ENCODE results near the gene RPUSD1. TPM values are rescaled to one million over a fixed set of nuclear protein-coding genes. Genes with fewer than 3 reads are reported as not detected.

RPUSD1 gene
- total and polyA plus RNA-seq, 2 of the 13 experiments (the other 11 are each of a cell fraction or from before 2014, with no cell fraction given) = 13.1 to 26.2 TPM

DNA sequence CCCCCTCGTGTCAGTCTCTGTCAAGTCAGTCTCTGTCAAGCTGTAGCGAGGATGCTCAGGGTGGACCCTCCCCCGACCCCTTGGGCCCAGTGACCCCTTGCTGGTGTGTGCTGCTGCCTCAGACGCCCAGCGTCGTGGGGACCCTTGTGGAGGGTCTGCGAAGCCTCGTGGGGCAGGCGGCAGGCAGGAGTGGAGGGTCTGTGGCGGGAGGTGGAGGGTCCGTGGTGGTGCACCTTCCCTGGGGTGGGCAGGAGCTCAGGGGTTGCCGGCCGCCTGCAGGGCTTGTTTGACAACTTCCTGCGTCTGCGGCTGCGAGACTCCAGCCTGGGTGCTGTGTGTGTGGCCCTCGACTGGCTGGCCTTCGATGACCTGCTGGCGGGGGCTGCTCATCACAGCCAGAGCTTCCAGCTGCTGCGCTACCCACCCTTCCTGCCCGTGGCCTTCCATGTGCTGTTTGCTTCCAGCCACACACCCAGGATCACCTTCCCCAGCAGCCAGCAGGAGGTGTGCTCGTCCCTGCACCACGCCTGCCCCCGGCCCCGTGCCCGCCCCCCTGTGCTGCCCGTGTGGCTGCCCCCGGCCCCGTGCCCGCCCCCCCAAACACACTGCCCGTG, 6.8 kb upstream of the RPUSD1 start (continued):
- TF ChIP-seq, protein P1, sequence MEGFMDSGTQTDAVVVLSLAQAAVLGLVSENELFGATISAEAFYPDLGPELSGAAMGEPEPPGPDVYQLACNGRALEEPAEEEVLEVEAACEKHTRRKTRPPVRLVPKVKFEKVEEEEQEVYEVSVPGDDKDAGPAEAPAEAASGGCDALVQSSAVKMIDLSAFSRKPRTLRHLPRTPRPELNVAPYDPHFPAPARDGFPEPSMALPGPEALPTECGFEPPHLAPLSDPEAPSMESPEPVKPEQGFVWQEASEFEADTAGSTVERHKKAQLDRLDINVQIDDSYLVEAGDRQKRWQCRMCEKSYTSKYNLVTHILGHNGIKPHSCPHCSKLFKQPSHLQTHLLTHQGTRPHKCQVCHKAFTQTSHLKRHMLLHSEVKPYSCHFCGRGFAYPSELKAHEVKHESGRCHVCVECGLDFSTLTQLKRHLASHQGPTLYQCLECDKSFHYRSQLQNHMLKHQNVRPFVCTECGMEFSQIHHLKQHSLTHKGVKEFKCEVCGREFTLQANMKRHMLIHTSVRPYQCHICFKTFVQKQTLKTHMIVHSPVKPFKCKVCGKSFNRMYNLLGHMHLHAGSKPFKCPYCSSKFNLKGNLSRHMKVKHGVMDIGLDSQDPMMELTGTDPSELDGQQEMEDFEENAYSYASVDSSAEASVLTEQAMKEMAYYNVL (CRISPR knock-in tag; IDR thresholded peaks at IDR 0.05; ENCODE audit: borderline replicate concordance) = no peak
- TF ChIP-seq KMT2B (CRISPR knock-in tag; IDR thresholded peaks at IDR 0.05) (no peak), RARA (CRISPR knock-in tag; IDR thresholded peaks at IDR 0.05) (no peak), TCF7 (IDR thresholded peaks at IDR 0.05; ENCODE audit: low read depth) (no peak), SRSF9 (IDR thresholded peaks at IDR 0.05; ENCODE audit: borderline replicate concordance, insufficient read depth, low read depth, low read length, poor library complexity, severe bottlenecking) (no peak), ZKSCAN5 (CRISPR knock-in tag; IDR thresholded peaks at IDR 0.05) (no peak), ZNF530 (CRISPR knock-in tag; IDR thresholded peaks at IDR 0.05; ENCODE audit: low read depth) (no peak), ZNF468 (CRISPR knock-in tag; IDR thresholded peaks at IDR 0.05) (no peak), RBFOX2 (IDR thresholded peaks at IDR 0.05; ENCODE audit: low read depth, low read length) (no peak), BRD4 (CRISPR knock-in tag; IDR thresholded peaks at IDR 0.05) (no peak)

DNA sequence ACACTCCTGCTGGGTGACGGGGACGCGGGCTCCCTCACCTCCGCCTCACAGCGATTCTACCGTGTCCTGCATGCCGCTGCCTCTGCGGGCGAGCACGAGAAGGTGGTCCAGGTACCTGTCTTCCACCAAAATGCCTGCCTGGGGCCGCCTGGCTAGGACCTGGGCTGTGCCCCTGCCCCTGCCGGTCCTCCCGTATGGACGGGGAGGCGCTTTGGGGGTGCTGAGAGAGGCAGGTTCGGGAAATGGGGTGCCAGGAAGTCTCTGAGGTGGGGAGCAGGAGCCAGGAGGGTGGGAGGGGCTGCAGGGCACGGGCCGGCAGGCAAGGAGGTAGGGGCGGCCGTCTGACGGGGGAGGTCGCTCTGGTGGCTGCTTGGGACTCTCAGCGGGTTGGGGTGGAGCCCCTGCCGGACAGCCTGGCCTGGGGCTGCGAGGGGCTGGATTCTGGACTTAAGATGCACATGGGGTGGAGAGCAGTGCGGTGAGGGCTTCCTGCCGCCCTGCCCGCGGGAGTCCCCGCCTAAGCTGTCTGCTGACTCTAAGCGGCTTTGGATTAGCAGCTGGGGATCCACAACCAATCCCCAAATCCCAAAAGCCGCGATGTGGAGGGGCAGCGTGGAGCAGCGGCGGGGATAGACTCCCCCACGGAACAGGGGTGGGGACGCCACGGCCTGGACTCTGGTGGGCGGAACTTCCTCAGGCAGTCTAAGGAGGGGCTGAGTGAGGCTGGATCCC, 6.1 kb upstream of the RPUSD1 start:
- CTCF ChIA-PET (ENCODE audit: low intra/inter-chr PET ratio, low total read pairs) = no interaction called here
- H3K79me2 ChIP-seq (ENCODE audit: insufficient read depth, low read length) = no peaks in the 10 kb centered on the region
- no peak for DNase-seq (ENCODE audit: low spot score)
- 95% methylated on average over 29 of the region's 40 CpGs for WGBS (ENCODE audit: low lambda C conversion rate)
- no peak for TF ChIP-seq PCBP1 (IDR thresholded peaks at IDR 0.05; ENCODE audit: borderline replicate concordance, low read depth, low read length)
- TF ChIP-seq AGO2 (optimal IDR thresholded peaks at IDR 0.05; ENCODE audit: low read depth, low read length) = peak; percentile 36
- H3K4me1 ChIP-seq (ENCODE audit: insufficient read depth, low read length) = peaks cover 6% of the 10 kb centered on the region
- no peaks in the 10 kb centered on the region for H3K9me3 ChIP-seq (ENCODE audit: low read length)
- H3K9ac ChIP-seq (ENCODE audit: insufficient read depth, low read depth, low read length) = no peak overlapping the region
- peaks cover 6 to 9% of the 10 kb centered on the region in 2 experiments; a peak in 3 of 5 replicates for H3K36me3 ChIP-seq (replicated peaks in 1 of 2; ENCODE audit: control insufficient read depth in 1 of 2, insufficient read depth in 2 of 2, low read length in 2 of 2)
- ATAC-seq = no peak
- intact Hi-C loops (cut with micrococcal nuclease; ENCODE audit: unreplicated experiment) = no loop called here
- POLR2A ChIA-PET = no interaction called here
- no peak overlapping the region for H2AFZ ChIP-seq (ENCODE audit: low read length)
- H3K27me3 ChIP-seq (ENCODE audit: control insufficient read depth in 1 of 2, insufficient read depth in 2 of 2, low read length in 2 of 2) = no peaks in the 10 kb centered on the region; a peak in 1 of 5 replicates
- no peak overlapping the region for H3K4me2 ChIP-seq (ENCODE audit: low read depth, low read length)
- H3K27ac ChIP-seq (ENCODE audit: extremely low read length, insufficient read depth, low read length) = no peak overlapping the region
- BruUV-seq (replicated peaks) = no TSS peak
- FAIRE-seq = no peak
- H3K4me3 ChIP-seq (replicated peaks in 1 of 3; ENCODE audit: insufficient read depth in 1 of 3, low read depth in 2 of 3, low read length in 3 of 3) = no peak overlapping the region
- in situ Hi-C loops (cut with HindIII; ENCODE audit: extremely low pct_ligation_motif_present, low pct_unique_long_range_greater_than_20kb) = no loop called here
- no peaks in the 10 kb centered on the region for H4K20me1 ChIP-seq (ENCODE audit: insufficient read depth, low read length)
